ENCODE results near the gene MAGI2. TPM values are rescaled to one million over a fixed set of nuclear protein-coding genes. Genes with fewer than 3 reads are reported as not detected.

The MAGI2 gene
- total and polyA plus RNA-seq, 2 of the 13 experiments (the other 11 are each of a cell fraction or from before 2014, with no cell fraction given), result 1.5 to 3.8 TPM

- no peak for TF ChIP-seq ELF3 (CRISPR knock-in tag; IDR thresholded peaks at IDR 0.05)
- no peak for TF ChIP-seq ZSCAN5A (CRISPR knock-in tag; IDR thresholded peaks at IDR 0.05; ENCODE audit: borderline replicate concordance)
- TF ChIP-seq ZSCAN31 (CRISPR knock-in tag; IDR thresholded peaks at IDR 0.05; ENCODE audit: low read depth), result no peak
- no peak for TF ChIP-seq SALL1 (CRISPR knock-in tag; IDR thresholded peaks at IDR 0.05)
- TF ChIP-seq ZFP62 (CRISPR knock-in tag; IDR thresholded peaks at IDR 0.05), result no peak
- TF ChIP-seq ZNF598 (CRISPR knock-in tag; IDR thresholded peaks at IDR 0.05; ENCODE audit: borderline replicate concordance), result no peak
- TF ChIP-seq HDAC1 (CRISPR knock-in tag; IDR thresholded peaks at IDR 0.05), result no peak
- no peak for TF ChIP-seq ZNF513 (CRISPR knock-in tag; conservative IDR thresholded peaks at IDR 0.05)
- no peak for TF ChIP-seq SRSF9 (IDR thresholded peaks at IDR 0.05; ENCODE audit: borderline replicate concordance, insufficient read depth, low read depth, low read length, poor library complexity, severe bottlenecking)
- no peak for TF ChIP-seq ZNF660 (CRISPR knock-in tag; IDR thresholded peaks at IDR 0.05; ENCODE audit: borderline replicate concordance, low read depth)
Measured at GRCh38 chr7:78691584-78691983, 761.9 kb downstream of the MAGI2 start (continued).

- no peaks in the 10 kb centered on the region for H3K79me2 ChIP-seq (ENCODE audit: insufficient read depth, low read length)
- POLR2A ChIA-PET, result no interaction called here
- DNase-seq (ENCODE audit: low spot score) (no peak), FAIRE-seq (no peak), ATAC-seq (no peak)
- no peak overlapping the region for H3K9ac ChIP-seq (ENCODE audit: insufficient read depth, low read depth, low read length)
- no peaks in the 10 kb centered on the region for H3K9me3 ChIP-seq (ENCODE audit: low read length)
- no peak overlapping the region for H3K27ac ChIP-seq (ENCODE audit: extremely low read length, insufficient read depth, low read length)
- H3K4me3 ChIP-seq (replicated peaks in 1 of 3; ENCODE audit: insufficient read depth in 1 of 3, low read depth in 2 of 3, low read length in 3 of 3), result no peak overlapping the region
- H2AFZ ChIP-seq (ENCODE audit: low read length), result no peak overlapping the region
- WGBS (ENCODE audit: low lambda C conversion rate), result 69% methylated on average over 4 of the region's 4 CpGs
- H3K4me2 ChIP-seq (ENCODE audit: low read depth, low read length), result no peak overlapping the region
- BruUV-seq (replicated peaks), result no TSS peak
- H3K27me3 ChIP-seq (ENCODE audit: control insufficient read depth in 1 of 2, insufficient read depth in 2 of 2, low read length in 2 of 2), result no peaks in the 10 kb centered on the region; a peak in 1 of 5 replicates
- H3K36me3 ChIP-seq (replicated peaks in 1 of 2; ENCODE audit: control insufficient read depth in 1 of 2, insufficient read depth in 2 of 2, low read length in 2 of 2), result no peaks in the 10 kb centered on the region
- in situ Hi-C loops (cut with HindIII; ENCODE audit: extremely low pct_ligation_motif_present, low pct_unique_long_range_greater_than_20kb) (no loop called here), intact Hi-C loops (cut with micrococcal nuclease; ENCODE audit: unreplicated experiment) (no loop called here)
- CTCF ChIA-PET (ENCODE audit: low intra/inter-chr PET ratio, low total read pairs), result no interaction called here
- no peaks in the 10 kb centered on the region for H4K20me1 ChIP-seq (ENCODE audit: insufficient read depth, low read length)
- no peaks in the 10 kb centered on the region for H3K4me1 ChIP-seq (ENCODE audit: insufficient read depth, low read length)
- TF ChIP-seq RAD51 (IDR thresholded peaks at IDR 0.05; ENCODE audit: borderline replicate concordance) (no peak), HCFC1 (IDR thresholded peaks at IDR 0.05; ENCODE audit: low read depth, low read length) (no peak), ZNF564 (CRISPR knock-in tag; IDR thresholded peaks at IDR 0.05) (no peak), ZNF616 (CRISPR knock-in tag; IDR thresholded peaks at IDR 0.05; ENCODE audit: low read depth) (no peak), SALL2 (CRISPR knock-in tag; IDR thresholded peaks at IDR 0.05) (no peak), ZNF280B (CRISPR knock-in tag; IDR thresholded peaks at IDR 0.05; ENCODE audit: borderline replicate concordance) (no peak), HNRNPLL (IDR thresholded peaks at IDR 0.05; ENCODE audit: low read depth, low read length, poor library complexity, severe bottlenecking) (no peak), LRRFIP1 (CRISPR knock-in tag; conservative IDR thresholded peaks at IDR 0.05) (no peak)
Measured at GRCh38 chr7:78690174-78690573, 763.3 kb downstream of the MAGI2 start.
